ENCODE data around the gene YBEY.

The YBEY gene

DNA sequence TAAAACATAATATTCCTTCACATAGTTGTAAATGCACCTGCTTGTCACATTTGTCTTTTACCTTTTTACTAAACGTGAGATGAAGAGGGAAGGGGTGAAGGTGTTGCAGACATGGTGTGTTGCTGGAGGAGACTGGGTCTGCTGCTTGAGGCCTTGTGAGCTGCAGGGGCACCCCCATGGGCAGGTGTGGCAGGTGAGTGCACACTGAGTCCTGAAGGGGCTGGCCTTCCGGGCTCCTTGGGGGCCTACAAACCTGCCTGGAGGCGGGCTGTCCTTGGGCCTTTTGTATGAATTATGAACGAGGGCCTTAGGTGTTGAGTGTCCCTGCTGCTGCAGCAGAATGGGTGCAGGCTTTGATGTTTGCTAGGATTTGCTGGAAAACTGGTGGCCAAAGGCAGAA lies 41.6 kb downstream of the YBEY start:
- no CpG with 5 or more reads among the region's 4 CpGs for WGBS (ENCODE audit: insufficient coverage, insufficient read length)
- Histone ChIP-seq H3K4me1 (ENCODE audit: control insufficient read depth, insufficient read depth, low read length) (peaks cover 2% of the 10 kb centered on the region; the same call in 1 of the 2 replicates), H3K36me3 (ENCODE audit: control insufficient read depth, insufficient read depth, low read length) (peaks cover 5% of the 10 kb centered on the region; the same call in 1 of the 2 replicates)

DNA sequence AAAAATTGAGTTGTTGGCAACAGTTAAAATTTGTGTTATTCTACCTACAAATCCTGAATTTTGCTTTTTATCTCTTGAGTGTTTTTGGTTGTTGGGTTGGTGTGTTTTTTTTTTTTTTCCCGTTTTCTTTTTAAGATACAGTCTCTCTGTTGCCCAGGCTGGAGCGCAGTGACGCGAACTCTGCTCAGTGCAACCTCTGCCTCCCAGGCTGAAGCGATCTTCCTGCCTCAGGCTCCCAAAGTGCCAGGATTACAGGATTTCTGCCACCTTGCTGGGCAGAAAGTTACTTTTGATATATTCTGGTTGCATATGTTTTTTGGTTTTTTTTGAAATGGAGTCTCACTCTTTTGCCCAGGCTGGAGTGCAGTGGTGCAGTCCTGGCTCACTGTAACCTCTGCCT lies 42.0 kb downstream of the YBEY start:
- DNase-seq (ENCODE audit: low read depth, low spot score) = no peak
- H3K27me3 ChIP-seq (ENCODE audit: control insufficient read depth, insufficient read depth, low read length) = no peaks in the 10 kb centered on the region
- no peak overlapping the region for H3K4me3 ChIP-seq (ENCODE audit: low read length)
- H3K27ac ChIP-seq (ENCODE audit: low read length) = no peak overlapping the region
- no peaks in the 10 kb centered on the region for H3K9me3 ChIP-seq (ENCODE audit: control insufficient read depth, insufficient read depth, low read length)
- H3K36me3 ChIP-seq (ENCODE audit: control insufficient read depth, insufficient read depth, low read length) = peaks cover 5% of the 10 kb centered on the region; the same call in 1 of the 2 replicates
- peaks cover 2% of the 10 kb centered on the region; the same call in 1 of the 2 replicates for H3K4me1 ChIP-seq (ENCODE audit: control insufficient read depth, insufficient read depth, low read length)
- no CpG with 5 or more reads among the region's 5 CpGs for WGBS (ENCODE audit: insufficient coverage, insufficient read length)

More for the DNA sequence above, 41.6 kb downstream of the YBEY start:
- no peak overlapping the region for H3K4me3 ChIP-seq (ENCODE audit: low read length)
- H3K27me3 ChIP-seq (ENCODE audit: control insufficient read depth, insufficient read depth, low read length) = no peaks in the 10 kb centered on the region
- no peak for DNase-seq (ENCODE audit: low read depth, low spot score)
- H3K9me3 ChIP-seq (ENCODE audit: control insufficient read depth, insufficient read depth, low read length) = no peaks in the 10 kb centered on the region
- no peak overlapping the region for H3K27ac ChIP-seq (ENCODE audit: low read length)

DNA sequence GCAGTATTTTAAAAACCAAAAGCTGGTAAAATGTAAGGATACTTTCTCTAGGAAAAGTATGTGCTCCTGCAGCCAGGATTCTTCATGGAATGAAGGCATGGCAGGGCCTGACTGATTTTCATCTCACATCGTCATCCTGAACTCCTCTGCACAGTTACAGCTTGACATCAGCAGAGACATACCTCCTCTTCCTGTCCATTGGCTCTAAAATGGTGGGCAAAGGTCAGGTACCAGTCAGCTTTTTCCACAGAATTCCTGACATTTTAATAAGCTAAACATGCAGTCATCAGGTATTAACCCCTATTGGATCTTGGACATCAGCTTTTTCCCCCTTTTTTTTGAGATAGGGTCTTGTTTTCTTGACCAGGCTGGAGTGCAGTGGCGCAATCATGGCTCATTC lies 43.7 kb downstream of the YBEY start:
- Histone ChIP-seq H3K36me3 (ENCODE audit: control insufficient read depth, insufficient read depth, low read length) (peaks cover 10% of the 10 kb centered on the region; the same call in 1 of the 2 replicates), H3K27me3 (ENCODE audit: control insufficient read depth, insufficient read depth, low read length) (no peaks in the 10 kb centered on the region)
- whole genome bisulfite sequencing (ENCODE audit: insufficient coverage, insufficient read length) = no CpG with 5 or more reads among the region's 2 CpGs

DNA sequence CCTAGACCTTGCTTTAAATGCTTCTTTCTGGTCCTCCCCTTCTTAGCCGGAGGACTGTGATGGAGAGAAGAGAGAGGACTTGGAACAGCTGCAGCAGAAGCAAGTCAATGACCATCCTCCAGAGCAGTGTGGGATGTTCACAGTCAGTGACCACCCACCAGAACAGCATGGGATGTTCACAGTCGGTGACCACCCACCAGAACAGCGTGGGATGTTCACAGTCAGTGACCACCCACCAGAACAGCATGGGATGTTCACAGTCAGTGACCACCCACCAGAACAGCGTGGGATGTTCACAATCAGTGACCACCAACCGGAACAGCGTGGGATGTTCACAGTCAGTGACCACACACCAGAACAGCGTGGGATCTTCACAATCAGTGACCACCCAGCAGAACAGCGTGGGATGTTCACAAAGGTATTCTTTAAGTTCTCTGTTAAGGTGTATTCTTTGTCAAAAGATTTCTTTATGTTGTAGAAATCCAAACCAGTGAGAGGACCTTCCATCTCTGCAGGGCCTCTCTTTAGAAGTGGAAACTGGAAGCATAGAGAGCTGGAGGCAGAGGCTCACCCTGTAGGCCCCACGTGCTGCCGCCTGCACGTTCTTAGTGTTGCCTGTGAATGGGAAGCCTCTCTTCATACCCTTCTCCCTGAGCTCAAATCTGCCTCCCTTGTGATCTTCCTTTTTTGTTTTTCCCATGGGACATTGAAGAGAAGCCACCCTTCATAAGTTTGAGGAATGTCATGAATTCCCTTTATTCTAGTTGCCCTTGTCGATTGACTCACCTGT lies 48.4 kb downstream of the YBEY start:
- H3K36me3 ChIP-seq (ENCODE audit: control insufficient read depth, insufficient read depth, low read length) = peaks cover 25% of the 10 kb centered on the region; the same call in 1 of the 2 replicates
- H3K4me1 ChIP-seq (ENCODE audit: control insufficient read depth, insufficient read depth, low read length) = no peaks in the 10 kb centered on the region
- no CpG with 5 or more reads among the region's 12 CpGs for WGBS (ENCODE audit: insufficient coverage, insufficient read length)
- no peak overlapping the region for H3K4me3 ChIP-seq (ENCODE audit: low read length)
- no peak for DNase-seq (ENCODE audit: low read depth, low spot score)
- H3K27ac ChIP-seq (ENCODE audit: low read length) = no peak overlapping the region
- H3K27me3 ChIP-seq (ENCODE audit: control insufficient read depth, insufficient read depth, low read length) = no peaks in the 10 kb centered on the region
- no peaks in the 10 kb centered on the region for H3K9me3 ChIP-seq (ENCODE audit: control insufficient read depth, insufficient read depth, low read length)

More for the DNA sequence above, 43.7 kb downstream of the YBEY start:
- Histone ChIP-seq H3K27ac (ENCODE audit: low read length) (no peak overlapping the region), H3K9me3 (ENCODE audit: control insufficient read depth, insufficient read depth, low read length) (no peaks in the 10 kb centered on the region), H3K4me1 (ENCODE audit: control insufficient read depth, insufficient read depth, low read length) (peaks cover 2% of the 10 kb centered on the region; the same call in 1 of the 2 replicates), H3K4me3 (ENCODE audit: low read length) (no peak overlapping the region)
- DNase-seq (ENCODE audit: low read depth, low spot score) = no peak

DNA sequence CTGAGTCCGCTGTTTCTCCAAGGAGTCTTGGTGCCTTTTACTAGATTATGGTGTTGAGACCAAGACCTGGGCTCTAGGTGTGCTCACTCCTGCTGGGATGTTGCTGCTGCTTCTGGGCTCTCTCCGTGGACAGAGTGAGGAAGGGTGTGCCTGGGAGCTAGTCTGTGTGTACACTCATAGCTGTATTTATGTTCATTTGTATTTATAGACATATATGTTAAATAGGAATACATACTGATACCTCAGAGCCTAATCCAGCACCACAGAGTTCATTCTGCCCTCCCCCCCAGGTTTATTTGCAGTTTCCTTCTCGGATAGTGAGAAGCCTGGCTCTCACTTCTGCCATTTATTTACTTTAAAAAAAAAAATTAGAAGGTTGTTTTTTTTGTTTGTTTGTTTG lies 50.5 kb downstream of the YBEY start:
- Histone ChIP-seq H3K4me1 (ENCODE audit: control insufficient read depth, insufficient read depth, low read length) (no peaks in the 10 kb centered on the region), H3K4me3 (ENCODE audit: low read length) (no peak overlapping the region), H3K27me3 (ENCODE audit: control insufficient read depth, insufficient read depth, low read length) (no peaks in the 10 kb centered on the region), H3K36me3 (ENCODE audit: control insufficient read depth, insufficient read depth, low read length) (peaks cover 21% of the 10 kb centered on the region; the same call in 1 of the 2 replicates), H3K27ac (ENCODE audit: low read length) (no peak overlapping the region), H3K9me3 (ENCODE audit: control insufficient read depth, insufficient read depth, low read length) (no peaks in the 10 kb centered on the region)
- no peak for DNase-seq (ENCODE audit: low read depth, low spot score)
- no CpG with 5 or more reads among the region's 3 CpGs for WGBS (ENCODE audit: insufficient coverage, insufficient read length)

DNA sequence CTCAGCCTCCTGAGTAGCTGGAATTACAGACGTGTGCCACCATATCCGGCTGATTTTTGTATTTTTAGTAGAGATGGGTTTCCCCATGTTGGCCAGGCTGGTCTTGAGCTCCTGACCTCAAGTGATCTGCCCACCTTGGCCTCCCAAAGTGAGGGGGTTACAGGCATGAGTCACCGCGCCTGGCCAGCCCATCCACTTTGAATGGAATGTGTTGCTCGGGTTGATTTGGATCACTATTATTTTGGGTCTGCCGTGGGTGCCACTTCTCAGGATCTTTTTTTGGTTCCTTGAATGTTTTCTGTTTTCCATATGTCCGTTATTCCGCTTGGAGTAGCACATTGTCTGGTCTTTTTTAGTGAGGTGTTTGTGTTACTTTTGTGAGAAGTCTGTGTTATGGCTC lies 54.9 kb downstream of the YBEY start:
- WGBS (ENCODE audit: insufficient coverage, insufficient read length) = no CpG with 5 or more reads among the region's 8 CpGs
- DNase-seq (ENCODE audit: low read depth, low spot score) = no peak
- peaks cover 16% of the 10 kb centered on the region for H3K36me3 ChIP-seq (ENCODE audit: control insufficient read depth, insufficient read depth, low read length)
- H3K4me1 ChIP-seq (ENCODE audit: control insufficient read depth, insufficient read depth, low read length) = no peaks in the 10 kb centered on the region
- H3K4me3 ChIP-seq (ENCODE audit: low read length) = no peak overlapping the region
- no peaks in the 10 kb centered on the region for H3K27me3 ChIP-seq (ENCODE audit: control insufficient read depth, insufficient read depth, low read length)
- H3K9me3 ChIP-seq (ENCODE audit: control insufficient read depth, insufficient read depth, low read length) = no peaks in the 10 kb centered on the region
- no peak overlapping the region for H3K27ac ChIP-seq (ENCODE audit: low read length)

DNA sequence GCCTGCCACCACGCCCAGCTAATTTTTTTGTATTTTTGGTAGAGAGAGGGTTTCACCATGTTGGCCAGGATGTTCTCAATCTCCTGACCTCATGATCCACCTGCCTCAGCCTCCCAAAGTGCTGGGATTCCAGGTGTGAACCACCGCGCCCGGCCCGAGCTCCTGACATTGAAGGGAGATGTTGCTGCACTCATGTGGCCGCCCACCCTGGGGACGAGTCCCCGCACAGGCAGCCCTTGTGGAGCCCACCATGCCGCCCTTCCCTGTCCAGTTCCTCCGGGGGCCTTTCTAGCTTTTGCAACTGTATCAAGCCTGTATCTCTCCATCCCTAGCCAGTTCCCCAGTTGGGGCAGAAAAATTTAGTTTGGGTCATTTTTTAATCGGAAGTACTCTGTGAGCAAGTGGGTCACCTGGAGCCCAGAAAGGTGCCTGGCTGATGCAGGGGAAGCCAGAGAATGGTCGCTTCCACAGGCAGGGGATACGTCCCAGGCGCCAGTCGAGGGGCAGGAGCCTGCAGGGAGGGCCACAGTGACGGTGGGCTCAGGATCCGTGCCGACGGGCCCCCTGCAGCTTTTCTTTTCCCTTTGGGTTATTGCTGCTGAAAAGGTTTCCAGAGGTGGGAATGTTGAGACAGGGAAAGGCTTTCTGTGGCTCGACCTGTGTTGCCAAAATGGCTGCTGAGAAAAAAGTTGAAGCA lies 58.2 kb downstream of the YBEY start:
- no peak for DNase-seq (ENCODE audit: low read depth, low spot score)
- no CpG with 5 or more reads among the region's 20 CpGs for WGBS (ENCODE audit: insufficient coverage, insufficient read length)
- H3K27ac ChIP-seq (ENCODE audit: low read length) = no peak overlapping the region
- H3K9me3 ChIP-seq (ENCODE audit: control insufficient read depth, insufficient read depth, low read length) = no peaks in the 10 kb centered on the region
- H3K27me3 ChIP-seq (ENCODE audit: control insufficient read depth, insufficient read depth, low read length) = no peaks in the 10 kb centered on the region
- peaks cover 28% of the 10 kb centered on the region for H3K36me3 ChIP-seq (ENCODE audit: control insufficient read depth, insufficient read depth, low read length)
- no peaks in the 10 kb centered on the region for H3K4me1 ChIP-seq (ENCODE audit: control insufficient read depth, insufficient read depth, low read length)
- H3K4me3 ChIP-seq (ENCODE audit: low read length) = no peak overlapping the region

DNA sequence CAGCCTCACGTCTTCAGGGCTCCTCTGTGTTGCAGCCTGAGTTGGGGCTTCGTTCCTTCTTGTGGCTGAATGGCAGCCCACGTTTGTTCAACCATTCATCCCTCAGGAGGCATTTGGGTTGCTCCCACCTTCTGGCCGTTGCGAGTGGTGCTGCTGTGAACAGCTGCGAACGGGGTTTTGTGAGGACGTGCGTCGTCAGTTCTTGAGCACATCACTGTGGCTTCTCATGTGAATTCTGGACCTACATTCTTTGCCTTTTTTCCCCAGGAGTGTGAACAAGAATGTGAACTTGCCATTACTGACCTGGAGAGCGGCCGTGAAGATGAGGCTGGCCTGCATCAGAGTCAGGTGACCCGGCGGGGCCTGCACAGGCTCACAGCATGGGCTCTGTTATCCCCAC lies 59.7 kb downstream of the YBEY start:
- Histone ChIP-seq H3K27me3 (ENCODE audit: control insufficient read depth, insufficient read depth, low read length) (no peaks in the 10 kb centered on the region), H3K36me3 (ENCODE audit: control insufficient read depth, insufficient read depth, low read length) (peaks cover 28% of the 10 kb centered on the region), H3K27ac (ENCODE audit: low read length) (no peak overlapping the region), H3K4me1 (ENCODE audit: control insufficient read depth, insufficient read depth, low read length) (no peaks in the 10 kb centered on the region), H3K4me3 (ENCODE audit: low read length) (no peak overlapping the region), H3K9me3 (ENCODE audit: control insufficient read depth, insufficient read depth, low read length) (no peaks in the 10 kb centered on the region)
- DNase-seq (ENCODE audit: low read depth, low spot score) = no peak
- no CpG with 5 or more reads among the region's 14 CpGs for WGBS (ENCODE audit: insufficient coverage, insufficient read length)

DNA sequence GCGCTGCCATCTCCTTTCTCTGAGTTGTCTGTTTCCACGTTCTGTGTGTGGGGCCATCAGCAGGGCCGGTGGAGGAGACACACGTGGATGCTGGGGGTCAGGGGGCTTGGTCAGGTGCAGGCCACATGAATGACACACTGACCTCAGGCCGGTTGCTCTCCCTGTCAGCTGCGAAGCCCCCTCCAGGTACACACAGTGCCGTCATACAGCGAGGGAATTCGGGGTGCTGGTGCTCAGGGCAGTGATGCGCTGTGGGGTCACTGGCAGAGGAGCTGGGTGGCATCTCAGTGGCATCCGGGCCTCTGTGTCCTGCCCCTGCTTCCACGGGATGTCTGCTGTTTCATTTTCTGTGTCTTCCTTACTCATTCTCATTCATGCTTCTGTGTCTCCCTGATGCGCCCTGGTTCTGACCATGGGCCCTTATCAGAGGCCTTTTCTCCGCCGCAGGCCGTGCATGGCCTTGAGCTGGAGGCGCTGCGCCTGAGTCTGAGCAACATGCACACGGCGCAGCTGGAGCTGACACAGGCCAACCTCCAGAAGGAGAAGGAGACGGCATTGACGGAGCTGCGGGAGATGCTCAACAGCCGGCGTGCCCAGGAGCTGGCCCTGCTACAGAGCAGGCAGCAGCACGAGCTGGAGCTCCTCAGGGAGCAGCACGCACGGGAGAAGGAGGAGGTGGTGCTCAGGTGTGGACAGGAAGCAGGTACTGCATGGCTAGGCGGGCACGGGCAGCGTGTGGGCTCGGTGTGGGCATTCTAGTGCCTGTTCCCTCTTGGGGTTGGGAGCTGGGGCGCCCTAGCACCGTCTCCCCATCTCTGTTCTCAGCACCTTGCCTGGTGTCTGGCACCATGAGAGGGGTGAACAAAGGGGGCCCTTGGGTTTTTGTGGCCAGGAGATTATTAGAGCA lies 60.4 kb downstream of the YBEY start:
- no peak overlapping the region for H3K4me3 ChIP-seq (ENCODE audit: low read length)
- H3K4me1 ChIP-seq (ENCODE audit: control insufficient read depth, insufficient read depth, low read length) = no peaks in the 10 kb centered on the region
- H3K9me3 ChIP-seq (ENCODE audit: control insufficient read depth, insufficient read depth, low read length) = no peaks in the 10 kb centered on the region
- no peaks in the 10 kb centered on the region for H3K27me3 ChIP-seq (ENCODE audit: control insufficient read depth, insufficient read depth, low read length)
- WGBS (ENCODE audit: insufficient coverage, insufficient read length) = no CpG with 5 or more reads among the region's 34 CpGs
- no peak overlapping the region for H3K27ac ChIP-seq (ENCODE audit: low read length)
- peaks cover 33% of the 10 kb centered on the region for H3K36me3 ChIP-seq (ENCODE audit: control insufficient read depth, insufficient read depth, low read length)
- no peak for DNase-seq (ENCODE audit: low read depth, low spot score)

DNA sequence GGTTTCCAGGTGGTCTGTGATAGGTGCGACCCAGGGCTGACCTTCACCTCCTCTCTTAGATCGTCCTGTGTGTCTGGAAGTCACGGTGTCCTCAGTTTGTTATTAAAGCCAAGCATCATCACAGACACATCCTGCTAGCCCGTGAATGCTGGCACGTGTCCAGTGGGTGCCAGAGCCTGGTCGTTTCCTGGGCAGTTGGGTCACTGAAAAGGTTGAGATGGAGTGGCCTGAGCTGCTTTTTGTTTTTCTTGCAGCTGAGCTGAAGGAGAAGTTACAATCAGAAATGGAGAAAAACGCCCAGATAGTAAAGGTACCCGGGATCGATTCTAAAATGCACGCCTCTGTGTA lies 61.0 kb downstream of the YBEY start:
- H3K9me3 ChIP-seq (ENCODE audit: control insufficient read depth, insufficient read depth, low read length) = no peaks in the 10 kb centered on the region
- H3K27me3 ChIP-seq (ENCODE audit: control insufficient read depth, insufficient read depth, low read length) = no peaks in the 10 kb centered on the region
- no peak for DNase-seq (ENCODE audit: low read depth, low spot score)
- peaks cover 36% of the 10 kb centered on the region for H3K36me3 ChIP-seq (ENCODE audit: control insufficient read depth, insufficient read depth, low read length)
- no peak overlapping the region for H3K27ac ChIP-seq (ENCODE audit: low read length)
- no peaks in the 10 kb centered on the region for H3K4me1 ChIP-seq (ENCODE audit: control insufficient read depth, insufficient read depth, low read length)
- no peak overlapping the region for H3K4me3 ChIP-seq (ENCODE audit: low read length)
- no CpG with 5 or more reads among the region's 10 CpGs for WGBS (ENCODE audit: insufficient coverage, insufficient read length)

Measured in iPS DF 6.9 (cell line).